DOHH2 (cell line): ENCODE data around the gene RAD51B.
"Not testable (repeated sequence)": the region's sequence is repeated elsewhere in the genome, so short reads cannot be mapped to it uniquely, and the experiment has no call there.

Experiments used
- H3F3A ChIP-seq: fragments of 200-600 bp; sonication (generic), shearing (Covaris generic); 2 replicates; pipeline ENCODE4 v1.6.0; 2016; ENCODE audit warnings: antibody characterized with exemption, mild to moderate bottlenecking; ENCODE audit not compliant: control insufficient read depth, insufficient read depth
- H3K27ac ChIP-seq: fragments of 200-600 bp; sonication (generic); 2 replicates; pipeline ENCODE4 v1.5.1; 2014; ENCODE audit warnings: low read depth, mild to moderate bottlenecking, low read length, moderate library complexity
- H3K27me3 ChIP-seq: fragments of 200-600 bp; sonication (generic); 2 replicates; pipeline ENCODE4 v1.6.1; 2014; ENCODE audit warnings: mild to moderate bottlenecking, low read length, mixed read lengths; ENCODE audit not compliant: control insufficient read depth
- H3K36me3 ChIP-seq: fragments of 200-600 bp; sonication (generic); 2 replicates; pipeline ENCODE4 v1.6.1; 2014; ENCODE audit warnings: mild to moderate bottlenecking, low read length, moderate library complexity, mixed read lengths; ENCODE audit not compliant: control insufficient read depth
- H3K4me1 ChIP-seq: fragments of 200-600 bp; sonication (generic); 2 replicates; pipeline ENCODE4 v1.6.1; 2014; ENCODE audit warnings: mild to moderate bottlenecking, low read length, mixed read lengths; ENCODE audit not compliant: control insufficient read depth
- H3K4me2 ChIP-seq: fragments of 200-600 bp; sonication (generic); 2 replicates; pipeline ENCODE4 v1.6.0; 2014; ENCODE audit warnings: mild to moderate bottlenecking, low read length, moderate library complexity
- H3K4me3 ChIP-seq: fragments of 200-600 bp; sonication (generic); 2 replicates; pipeline ENCODE4 v1.5.1; 2014; ENCODE audit warnings: mild to moderate bottlenecking, low read length, mixed read lengths
- H3K79me2 ChIP-seq: fragments of 200-600 bp; sonication (generic); 2 replicates; pipeline ENCODE4 v1.6.1; 2014; ENCODE audit warnings: mild to moderate bottlenecking, low read length, mixed read lengths; ENCODE audit not compliant: control insufficient read depth
- H3K9me2 ChIP-seq: fragments of 200-600 bp; sonication (generic); replicated peaks from 2 replicates; pipeline ENCODE4 v1.6.1; 2014; ENCODE audit warnings: mild to moderate bottlenecking, low read length, mixed read lengths; ENCODE audit not compliant: control insufficient read depth
- H3K9me3 ChIP-seq: fragments of 200-600 bp; sonication (generic); 2 replicates; pipeline ENCODE4 v1.6.1; 2014; ENCODE audit warnings: antibody characterized with exemption, low read length, mixed read lengths; ENCODE audit not compliant: control insufficient read depth, insufficient read depth
- H4K20me1 ChIP-seq: fragments of 200-600 bp; sonication (generic); 2 replicates; pipeline ENCODE4 v1.6.0; 2014; ENCODE audit warnings: low read depth, mild to moderate bottlenecking, antibody characterized with exemption, low read length, moderate library complexity; ENCODE audit not compliant: control insufficient read depth, insufficient read depth
- EZH2phosphoT487 ChIP-seq: fragments of 200-600 bp; sonication (generic); IDR thresholded peaks from 2 replicates; pipeline ENCODE4 v1.6.1; 2017; ENCODE audit warnings: borderline replicate concordance, mild to moderate bottlenecking, antibody characterized with exemption, low read length, moderate library complexity, mixed read lengths
- TF ChIP-seq, protein P1 (sequence below): fragments of 200-600 bp; sonication (generic); IDR thresholded peaks from one replicate; pipeline ENCODE4 v1.5.1; 2014; ENCODE audit warnings: antibody characterized with exemption, mild to moderate bottlenecking, low read depth, low read length; ENCODE audit not compliant: poor library complexity, severe bottlenecking

RAD51B gene

DNA sequence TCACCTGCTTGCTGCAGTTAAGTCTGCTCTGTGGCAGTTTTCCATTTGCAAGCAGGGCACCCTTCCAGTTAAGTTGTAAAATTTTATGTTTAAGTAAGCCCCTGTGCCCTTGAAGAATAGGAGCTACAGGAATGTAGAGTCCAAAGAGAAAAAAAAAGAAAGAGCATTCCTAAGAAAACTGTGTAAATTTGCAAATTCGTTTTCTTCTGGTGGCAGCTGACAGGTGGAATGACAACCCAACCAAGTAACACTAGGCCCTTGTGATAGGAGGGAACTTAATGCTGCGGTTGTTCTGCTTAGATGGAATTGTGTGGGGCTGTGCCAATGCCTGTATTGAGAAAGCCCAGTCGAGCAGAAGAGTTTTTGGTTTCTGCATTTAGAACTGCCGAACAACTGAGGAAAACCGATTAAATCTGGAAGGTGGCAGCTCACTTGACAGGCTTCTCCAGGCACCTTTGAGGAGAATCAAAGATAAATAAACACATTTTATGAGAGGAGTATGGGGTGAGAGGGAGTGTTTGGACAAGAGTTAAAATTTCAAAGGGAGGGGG is 280.0 kb downstream of the RAD51B start:
- H3K9me3 ChIP-seq = peaks cover 27% of the 10 kb centered on the region
- H3K4me1 ChIP-seq = no peaks in the 10 kb centered on the region
- TF ChIP-seq, protein P1, sequence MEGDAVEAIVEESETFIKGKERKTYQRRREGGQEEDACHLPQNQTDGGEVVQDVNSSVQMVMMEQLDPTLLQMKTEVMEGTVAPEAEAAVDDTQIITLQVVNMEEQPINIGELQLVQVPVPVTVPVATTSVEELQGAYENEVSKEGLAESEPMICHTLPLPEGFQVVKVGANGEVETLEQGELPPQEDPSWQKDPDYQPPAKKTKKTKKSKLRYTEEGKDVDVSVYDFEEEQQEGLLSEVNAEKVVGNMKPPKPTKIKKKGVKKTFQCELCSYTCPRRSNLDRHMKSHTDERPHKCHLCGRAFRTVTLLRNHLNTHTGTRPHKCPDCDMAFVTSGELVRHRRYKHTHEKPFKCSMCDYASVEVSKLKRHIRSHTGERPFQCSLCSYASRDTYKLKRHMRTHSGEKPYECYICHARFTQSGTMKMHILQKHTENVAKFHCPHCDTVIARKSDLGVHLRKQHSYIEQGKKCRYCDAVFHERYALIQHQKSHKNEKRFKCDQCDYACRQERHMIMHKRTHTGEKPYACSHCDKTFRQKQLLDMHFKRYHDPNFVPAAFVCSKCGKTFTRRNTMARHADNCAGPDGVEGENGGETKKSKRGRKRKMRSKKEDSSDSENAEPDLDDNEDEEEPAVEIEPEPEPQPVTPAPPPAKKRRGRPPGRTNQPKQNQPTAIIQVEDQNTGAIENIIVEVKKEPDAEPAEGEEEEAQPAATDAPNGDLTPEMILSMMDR = no peak
- TF ChIP-seq EZH2phosphoT487 = no peak
- H4K20me1 ChIP-seq = no peaks in the 10 kb centered on the region
- H3F3A ChIP-seq = no peaks in the 10 kb centered on the region
- H3K27me3 ChIP-seq = no peaks in the 10 kb centered on the region
- H3K4me2 ChIP-seq = no peak overlapping the region
- H3K36me3 ChIP-seq = no peaks in the 10 kb centered on the region
- H3K27ac ChIP-seq = no peak overlapping the region
- H3K79me2 ChIP-seq = no peaks in the 10 kb centered on the region
- no peaks in the 10 kb centered on the region for H3K9me2 ChIP-seq
- H3K4me3 ChIP-seq = no peak overlapping the region

DNA sequence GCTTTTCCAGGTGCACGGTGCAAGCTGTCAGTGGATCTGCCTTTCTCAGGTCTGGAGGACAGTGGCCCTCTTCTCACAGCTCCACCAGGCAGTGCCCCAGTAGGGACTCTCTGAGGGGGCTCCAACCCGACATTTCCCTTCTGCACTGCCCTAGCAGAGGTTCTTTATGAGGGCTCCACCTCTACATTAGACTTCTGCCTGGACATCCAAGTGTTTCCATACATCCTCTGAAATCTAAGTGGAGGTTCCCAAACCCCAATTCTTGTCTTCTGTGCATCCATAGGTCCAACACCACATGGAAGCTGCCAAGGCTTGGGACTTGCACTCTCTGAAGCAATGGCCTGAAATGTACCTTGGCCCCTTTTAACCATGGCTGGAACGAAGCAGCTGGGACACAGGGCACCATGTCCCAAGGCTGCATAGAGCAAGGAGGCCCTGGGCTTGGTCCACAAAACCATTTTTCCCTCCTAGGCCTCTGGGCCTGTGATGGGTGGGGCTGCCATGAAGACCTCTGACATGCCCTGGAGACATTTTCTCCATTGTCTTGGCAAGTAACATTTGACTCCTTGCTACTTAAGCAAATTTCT is 282.2 kb downstream of the RAD51B start:
- H3K4me2 ChIP-seq, H3K27ac ChIP-seq, H3K9me2 ChIP-seq, H3K36me3 ChIP-seq, H3K79me2 ChIP-seq, H4K20me1 ChIP-seq, H3K27me3 ChIP-seq, H3K4me1 ChIP-seq, H3F3A ChIP-seq, H3K4me3 ChIP-seq: not testable (repeated sequence)
- H3K9me3 ChIP-seq = peaks cover 27% of the 10 kb centered on the region

DNA sequence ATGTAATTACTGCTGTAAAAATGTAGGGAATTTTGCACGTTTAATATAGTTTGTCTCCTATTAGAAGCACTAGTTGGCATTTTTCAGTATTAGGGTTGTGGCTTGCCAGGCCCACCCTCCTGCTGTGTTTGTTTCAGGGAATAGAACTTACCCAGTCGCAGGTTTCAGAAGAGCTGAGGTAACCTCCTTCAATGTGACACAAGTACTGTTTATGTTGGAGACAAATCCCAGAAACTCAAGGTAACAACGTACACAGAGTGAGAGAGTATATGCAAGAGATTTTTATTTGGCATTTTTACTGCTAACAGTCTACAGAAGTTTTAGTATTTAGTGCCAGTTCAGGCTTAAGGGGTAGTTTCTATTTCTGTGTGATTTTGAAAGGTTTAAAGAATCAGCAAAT is 284.3 kb downstream of the RAD51B start:
- Histone ChIP-seq H3K36me3 (no peaks in the 10 kb centered on the region), H3K4me3 (no peak overlapping the region), H3F3A (no peaks in the 10 kb centered on the region), H4K20me1 (no peaks in the 10 kb centered on the region), H3K4me2 (no peak overlapping the region), H3K27me3 (no peaks in the 10 kb centered on the region), H3K9me3 (peaks cover 24% of the 10 kb centered on the region), H3K27ac (no peak overlapping the region), H3K4me1 (no peaks in the 10 kb centered on the region), H3K79me2 (no peaks in the 10 kb centered on the region), H3K9me2 (no peaks in the 10 kb centered on the region)
- no peak for TF ChIP-seq EZH2phosphoT487
- TF ChIP-seq, protein P1 = no peak

DNA sequence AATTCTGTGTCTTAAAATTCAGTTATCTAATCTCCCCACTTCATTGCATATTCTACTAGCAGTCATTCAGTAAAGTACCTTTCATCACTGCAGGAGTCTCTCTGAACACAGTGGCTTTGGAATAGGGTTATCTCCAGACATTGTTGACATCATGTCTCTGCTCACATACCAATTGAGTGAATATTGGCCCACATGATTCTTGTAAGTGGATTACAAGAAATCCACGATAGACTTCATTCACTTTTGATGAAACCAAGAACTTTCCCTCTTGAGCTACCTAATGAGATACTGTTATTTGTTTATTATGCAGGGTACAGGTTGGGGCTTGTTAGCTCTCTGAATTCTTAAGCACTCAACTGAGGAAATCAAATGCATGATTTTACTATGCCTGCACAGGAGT is 284.9 kb downstream of the RAD51B start:
- Histone ChIP-seq H3K36me3 (no peaks in the 10 kb centered on the region), H3K9me3 (peaks cover 24% of the 10 kb centered on the region), H3K9me2 (no peaks in the 10 kb centered on the region), H3K27me3 (no peaks in the 10 kb centered on the region), H4K20me1 (no peaks in the 10 kb centered on the region), H3K4me3 (no peak overlapping the region), H3K4me1 (no peaks in the 10 kb centered on the region), H3K79me2 (no peaks in the 10 kb centered on the region), H3K4me2 (no peak overlapping the region), H3F3A (no peaks in the 10 kb centered on the region), H3K27ac (no peak overlapping the region)
- TF ChIP-seq, protein P1 = no peak
- TF ChIP-seq EZH2phosphoT487 = no peak
